IPS-NIHi7 (cell line): ENCODE measurements around the gene GABBR1.

Source experiments
- DNase-seq: peaks from one replicate; pipeline ENCODE4 v3.0.0; 2012; ENCODE audit warnings: mixed read lengths; ENCODE audit errors: extremely low spot score

The GABBR1 gene

GRCh38 chr6:29566856-29567255 is 66.1 kb downstream of the GABBR1 start:
- no peak for DNase-seq

GRCh38 chr6:29564875-29565274 is 68.1 kb downstream of the GABBR1 start:
- no peak for DNase-seq

DNA sequence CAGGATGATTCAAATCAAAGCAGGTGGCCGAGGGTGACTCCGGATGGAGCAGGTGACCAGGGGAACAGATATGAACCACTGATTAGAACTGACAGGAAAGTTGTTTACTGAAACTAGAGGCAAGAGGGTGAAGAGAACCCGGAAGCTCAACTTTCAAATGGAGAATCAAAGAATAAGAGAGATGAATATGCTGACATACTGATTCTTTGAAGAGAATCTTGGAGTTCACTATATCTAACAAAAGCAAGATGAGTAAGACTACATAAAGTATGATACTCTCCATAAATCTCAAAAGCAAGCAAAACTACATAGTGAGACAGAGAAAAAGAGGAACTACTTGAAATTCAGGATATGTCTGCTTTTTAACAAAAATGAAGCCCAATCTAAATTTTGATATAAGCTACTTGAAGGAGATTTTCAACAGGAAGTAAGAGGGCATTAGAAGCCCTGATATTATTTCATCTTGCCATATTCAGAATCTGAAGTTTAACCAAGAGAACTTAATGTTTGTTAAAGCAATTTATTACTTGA is 69.5 kb downstream of the GABBR1 start:
- no peak for DNase-seq

DNA sequence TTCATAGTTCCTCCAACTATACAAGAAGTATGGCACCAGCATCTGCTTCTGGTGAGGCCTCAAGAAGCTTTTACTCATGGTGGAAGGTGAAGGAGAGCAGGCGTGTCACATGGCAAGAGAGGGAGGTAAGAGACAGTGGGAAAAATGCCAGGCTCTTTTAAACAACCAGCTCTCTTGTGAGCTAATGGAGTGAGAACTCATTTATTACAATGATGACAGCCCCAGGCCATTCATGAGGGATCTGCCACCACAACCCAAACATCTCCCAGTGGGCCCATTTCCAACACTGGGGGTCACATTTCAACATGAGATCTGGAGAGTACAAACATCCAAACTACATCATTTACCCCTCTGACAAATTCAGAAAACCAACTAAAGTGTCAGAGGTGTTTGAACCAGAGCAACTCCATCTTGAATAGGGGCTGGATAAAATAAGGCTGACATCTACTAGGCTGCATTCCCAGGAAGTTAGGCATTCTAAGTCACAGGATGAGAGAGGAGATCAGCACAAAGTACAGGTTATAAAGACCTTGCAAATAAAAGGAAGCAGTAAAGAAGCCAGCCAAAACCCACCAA is 71.3 kb downstream of the GABBR1 start:
- DNase-seq, result no peak

DNA sequence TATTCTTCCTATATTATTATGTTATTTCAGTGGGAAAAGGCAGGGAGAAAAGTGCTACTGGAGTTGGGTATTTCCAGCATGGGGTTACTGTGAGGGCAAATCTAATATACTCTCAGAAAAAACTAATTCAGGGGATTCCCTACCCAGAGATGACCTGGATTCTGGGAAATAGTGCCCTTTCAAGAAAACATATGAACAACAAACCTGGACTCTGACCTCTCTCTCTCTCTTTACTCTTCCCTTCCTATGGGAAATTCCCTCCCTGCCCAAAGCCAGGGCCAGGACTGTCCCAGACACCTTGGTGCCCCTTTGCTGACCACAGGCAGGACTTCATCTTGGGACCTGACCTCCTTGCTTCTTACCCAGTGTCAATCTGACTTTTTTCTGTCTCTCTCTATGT is 71.9 kb downstream of the GABBR1 start:
- no peak for DNase-seq

DNA sequence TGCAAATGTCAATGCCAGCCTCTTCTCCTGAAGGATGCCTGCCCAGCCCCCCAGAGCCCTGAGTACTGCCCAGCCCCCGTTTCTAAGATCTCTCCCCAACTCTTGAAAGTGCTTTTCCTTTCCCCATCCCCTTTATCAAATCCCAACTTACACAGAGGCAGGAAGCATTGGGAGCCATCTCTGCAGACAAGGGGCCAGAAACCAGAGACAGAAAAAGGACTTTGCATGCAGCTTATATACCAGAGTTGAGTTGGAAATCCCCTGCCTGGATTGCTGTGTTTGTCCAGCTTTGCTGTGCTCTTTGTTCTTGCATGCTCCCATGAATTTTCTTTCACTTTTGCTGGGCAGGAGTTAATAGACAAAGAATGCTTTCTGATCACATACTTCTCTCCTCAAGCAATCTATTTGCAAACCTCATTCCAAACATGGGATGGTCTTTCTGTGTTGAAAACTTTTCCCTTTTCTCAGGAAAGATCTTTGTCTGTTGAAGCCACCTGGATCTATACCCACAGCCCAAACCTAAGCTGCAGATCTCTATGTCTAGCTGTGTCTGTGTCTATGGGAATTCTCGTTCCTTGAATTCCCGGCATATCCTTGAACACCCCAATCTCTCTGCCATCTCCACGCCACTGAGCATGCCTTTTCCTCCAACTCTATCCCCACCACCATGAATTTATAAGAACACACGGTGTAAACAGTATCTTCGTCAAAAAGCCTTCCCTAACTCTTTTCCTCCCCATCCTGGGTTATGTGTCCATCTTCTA is 73.3 kb downstream of the GABBR1 start, which contains the start of gene UBD:
TSS of gene UBD (minus strand) at position 209 of the 764 bp plus-strand sequence. CDS start at position 178, 31 bp downstream.
- no peak for DNase-seq

- DNase-seq, result no peak
These were observed 74.4 kb downstream of the GABBR1 start for GRCh38 chr6:29558439-29559079.

DNA sequence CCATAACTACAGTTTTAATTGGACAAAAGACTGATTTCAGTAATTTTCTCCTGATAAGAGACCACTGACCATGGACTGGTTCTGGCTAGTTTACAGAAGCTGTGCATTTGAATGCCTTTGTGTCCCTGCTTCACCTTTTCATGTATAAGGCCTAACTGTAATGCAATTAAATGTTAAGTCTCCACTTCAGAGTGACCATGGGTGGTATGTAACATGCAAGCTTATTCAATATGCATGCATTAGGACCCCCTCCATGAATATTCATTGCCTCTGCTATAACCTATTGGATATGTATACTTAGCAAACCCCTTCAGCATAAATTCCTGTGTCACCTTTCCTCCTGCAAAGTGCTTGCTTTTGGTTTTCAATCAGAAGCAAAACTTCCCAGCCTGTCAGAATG is 75.7 kb downstream of the GABBR1 start:
- no peak for DNase-seq

DNA sequence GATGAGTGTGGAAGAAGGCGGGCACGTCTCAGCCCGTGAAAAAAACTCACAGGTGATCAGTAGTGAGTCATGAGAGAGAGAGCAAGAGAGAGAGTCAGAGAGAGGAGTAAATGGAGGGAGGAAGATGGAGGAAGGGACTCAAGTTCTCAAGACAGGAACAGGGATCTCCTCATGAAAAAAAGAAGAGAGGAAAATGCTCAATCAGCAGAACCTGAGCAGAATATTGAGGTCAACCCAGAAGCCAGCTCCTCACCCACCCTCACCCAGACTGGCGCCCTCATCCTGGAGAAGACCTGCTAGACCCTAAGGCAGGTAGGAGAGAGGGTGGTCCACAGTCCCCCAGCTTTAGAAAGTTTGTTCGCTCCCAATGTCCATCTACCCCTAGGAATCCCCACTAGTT is 78.2 kb downstream of the GABBR1 start:
- DNase-seq, result no peak

DNA sequence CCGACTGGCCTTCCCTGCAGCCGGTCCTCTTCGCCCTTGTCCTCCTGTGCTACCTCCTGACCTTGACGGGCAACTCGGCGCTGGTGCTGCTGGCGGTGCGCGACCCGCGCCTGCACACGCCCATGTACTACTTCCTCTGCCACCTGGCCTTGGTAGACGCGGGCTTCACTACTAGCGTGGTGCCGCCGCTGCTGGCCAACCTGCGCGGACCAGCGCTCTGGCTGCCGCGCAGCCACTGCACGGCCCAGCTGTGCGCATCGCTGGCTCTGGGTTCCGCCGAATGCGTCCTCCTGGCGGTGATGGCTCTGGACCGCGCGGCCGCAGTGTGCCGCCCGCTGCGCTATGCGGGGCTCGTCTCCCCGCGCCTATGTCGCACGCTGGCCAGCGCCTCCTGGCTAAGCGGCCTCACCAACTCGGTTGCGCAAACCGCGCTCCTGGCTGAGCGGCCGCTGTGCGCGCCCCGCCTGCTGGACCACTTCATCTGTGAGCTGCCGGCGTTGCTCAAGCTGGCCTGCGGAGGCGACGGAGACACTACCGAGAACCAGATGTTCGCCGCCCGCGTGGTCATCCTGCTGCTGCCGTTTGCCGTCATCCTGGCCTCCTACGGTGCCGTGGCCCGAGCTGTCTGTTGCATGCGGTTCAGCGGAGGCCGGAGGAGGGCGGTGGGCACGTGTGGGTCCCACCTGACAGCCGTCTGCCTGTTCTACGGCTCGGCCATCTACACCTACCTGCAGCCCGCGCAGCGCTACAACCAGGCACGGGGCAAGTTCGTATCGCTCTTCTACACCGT is 79.5 kb downstream of the GABBR1 start:
- peak; percentile 86 for DNase-seq

GRCh38 chr6:29552512-29553051 is 80.4 kb downstream of the GABBR1 start:
- DNase-seq, result no peak

DNA sequence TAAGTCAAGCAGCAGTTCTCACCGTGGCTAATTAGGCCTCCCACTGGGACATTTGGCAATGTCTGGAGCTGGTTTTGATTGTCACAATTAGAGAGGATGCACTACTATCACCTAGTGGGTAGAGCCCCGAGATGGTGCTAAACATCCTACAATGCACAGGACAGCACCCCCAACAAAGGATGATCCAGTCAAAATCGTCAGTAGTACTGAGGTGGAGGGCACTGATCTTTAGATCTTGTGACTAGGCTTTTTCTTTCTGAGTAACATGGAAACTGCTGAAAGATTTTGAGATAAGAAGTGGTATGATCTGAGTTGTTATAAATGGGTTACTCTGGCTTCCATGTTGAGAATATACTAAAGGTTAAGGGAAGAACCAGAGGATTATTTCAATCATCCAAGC is 85.4 kb downstream of the GABBR1 start:
- DNase-seq, result no peak

GRCh38 chr6:29537714-29538403 is 95.1 kb downstream of the GABBR1 start:
- peak; percentile 41 for DNase-seq

- no peak for DNase-seq
These were observed 100.5 kb downstream of the GABBR1 start for GRCh38 chr6:29532320-29532951.

DNA sequence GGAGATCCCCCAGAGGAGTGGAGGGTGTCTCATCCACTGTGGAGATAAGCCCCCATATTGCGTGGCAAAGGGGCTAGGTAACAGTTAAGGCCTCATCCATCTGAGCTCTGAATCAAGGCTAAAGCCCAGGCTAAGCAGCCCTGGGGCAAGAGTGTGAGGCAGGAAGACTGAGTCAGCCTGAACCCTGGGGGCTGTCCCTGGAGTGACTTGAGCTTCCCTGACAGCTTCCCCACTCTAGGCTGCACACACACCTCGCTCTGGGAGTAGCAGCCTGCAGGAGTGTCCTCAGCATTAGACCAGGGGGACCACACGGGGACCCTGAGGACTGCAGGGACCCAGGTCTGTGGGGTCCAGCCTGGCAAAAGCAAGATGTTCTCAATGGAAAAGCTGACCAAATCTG is 101.3 kb downstream of the GABBR1 start:
- no peak for DNase-seq

- no peak for DNase-seq
These were observed 102.2 kb downstream of the GABBR1 start for GRCh38 chr6:29530671-29531310.

DNA sequence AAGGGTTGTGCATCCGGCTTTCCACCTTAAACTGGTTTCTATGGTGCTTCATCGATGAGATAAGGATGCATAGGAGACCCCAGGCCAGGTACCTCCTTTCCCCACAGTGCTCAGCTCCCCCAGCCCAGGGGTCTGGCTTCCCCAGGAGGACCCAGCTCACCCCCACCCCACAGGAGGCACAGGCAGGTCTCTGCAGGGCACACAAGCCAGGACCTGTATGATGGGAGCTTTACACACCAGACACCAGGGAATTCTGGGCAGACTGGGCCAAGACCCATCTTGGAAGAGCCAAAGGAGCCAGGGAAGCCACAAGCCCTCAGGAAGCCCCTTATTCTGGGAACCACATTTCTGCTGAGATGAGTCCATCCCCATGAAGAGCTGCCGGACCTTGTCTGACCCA is 103.0 kb downstream of the GABBR1 start:
- no peak for DNase-seq

DNA sequence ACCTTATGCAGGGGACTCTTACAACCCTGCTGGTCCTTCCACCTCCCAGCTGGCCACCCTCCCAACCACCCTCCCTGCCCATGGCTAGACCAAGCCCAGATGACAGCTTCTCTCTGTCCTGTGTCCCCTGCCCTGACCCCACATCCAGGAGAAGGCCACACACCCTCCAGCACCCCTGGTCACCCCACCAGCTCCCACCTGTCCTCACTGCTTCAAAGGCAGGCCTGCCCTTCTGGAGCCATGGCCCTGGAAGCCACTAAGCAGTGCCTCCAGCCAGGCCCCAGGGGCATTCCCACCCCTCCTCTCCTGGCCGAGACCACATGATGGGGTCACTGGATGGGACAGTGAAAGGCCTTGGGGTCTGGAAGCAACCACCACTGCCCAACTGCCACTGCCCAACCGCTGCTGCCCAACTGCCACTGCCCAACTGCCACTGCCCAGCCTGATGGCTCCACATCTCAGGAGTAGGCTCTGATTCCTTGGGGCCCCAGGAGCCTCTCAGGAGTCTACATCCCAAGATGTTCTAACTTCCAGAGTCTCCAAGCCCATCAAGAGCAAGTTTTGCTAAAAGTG is 103.9 kb downstream of the GABBR1 start:
- DNase-seq, result no peak

DNA sequence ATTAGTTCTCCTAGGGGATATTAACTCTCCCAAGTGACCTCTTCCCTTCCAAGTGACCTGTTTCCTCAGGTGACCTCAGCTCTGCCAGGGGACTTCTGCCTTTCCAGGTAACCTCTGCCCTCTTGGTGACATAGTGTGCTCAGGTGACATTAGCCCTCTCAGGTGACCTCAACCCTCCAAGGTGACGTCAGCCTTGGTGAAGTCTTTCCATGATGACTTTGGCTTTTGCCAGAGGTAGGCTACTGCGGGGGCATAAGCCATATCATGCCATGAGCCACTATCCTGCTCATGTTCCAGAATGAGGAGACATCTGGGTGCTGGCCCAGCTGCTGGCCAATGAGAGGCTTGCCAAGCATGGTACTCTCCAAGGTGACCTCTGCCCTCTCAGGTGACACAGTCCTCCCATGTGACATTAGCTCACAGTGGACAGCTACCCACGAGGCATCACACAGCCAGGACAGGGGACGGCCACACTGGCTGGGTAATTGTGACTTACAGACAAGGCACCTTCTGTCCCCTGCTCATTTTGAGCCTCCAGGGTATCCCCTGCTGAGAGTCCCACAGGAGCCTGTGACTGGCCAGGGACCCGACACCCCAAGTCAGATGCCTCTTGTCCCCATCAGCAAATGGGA is 104.6 kb downstream of the GABBR1 start:
- no peak for DNase-seq
